Umbilical cord (tissue), 2 donors: ENCODE measurements around the gene ATP13A2. TPM values are rescaled to one million over a fixed set of nuclear protein-coding genes. Genes with fewer than 3 reads are reported as not detected.

Source experiments
- DNase-seq: peaks from one replicate; pipeline ENCODE4 v3.0.0-alpha.2; 2015; ENCODE audit warnings: low spot score
- total RNA-seq: library from RNA; depleted of rRNA; stranded (reverse); fragments of >200 nt; gene quantifications from one replicate; pipeline ENCODE4 v1.2.3, GENCODE V29; 2014; ENCODE audit warnings: low replicate concordance; ENCODE audit not compliant: insufficient read depth

Gene ATP13A2
- 33.9 TPM for total RNA-seq

- DNase-seq = peak; percentile 84
Observed at GRCh38 chr1:17011439-17012307, at the start of gene ATP13A2. ATP13A2 (minus strand) TSS chr1:17011928; CDS start chr1:17011738, 190 bp downstream.

- DNase-seq = no peak
Observed at GRCh38 chr1:17061486-17061885, 49.8 kb upstream of the ATP13A2 start.

GRCh38 chr1:17060306-17060749, 48.6 kb upstream of the ATP13A2 start:
- no peak for DNase-seq

- peak; percentile 74 for DNase-seq
Observed at GRCh38 chr1:17059391-17060305, 47.9 kb upstream of the ATP13A2 start.

- DNase-seq = peak; percentile 53
Observed at GRCh38 chr1:17056551-17056950, 44.8 kb upstream of the ATP13A2 start.

GRCh38 chr1:17055801-17056200, 44.1 kb upstream of the ATP13A2 start:
- no peak for DNase-seq

GRCh38 chr1:17053685-17054410, 42.1 kb upstream of the ATP13A2 start, which contains the start of gene SDHB:
SDHB (minus strand) TSS chr1:17054032; CDS start chr1:17054019, 13 bp downstream.
- peak; percentile 99 for DNase-seq

GRCh38 chr1:17053086-17053684, 41.5 kb upstream of the ATP13A2 start:
- no peak for DNase-seq

GRCh38 chr1:17052641-17053040, 40.9 kb upstream of the ATP13A2 start:
- no peak for DNase-seq

GRCh38 chr1:17052038-17052437, 40.3 kb upstream of the ATP13A2 start:
- DNase-seq = no peak

GRCh38 chr1:17047924-17048323, 36.2 kb upstream of the ATP13A2 start:
- DNase-seq = no peak

- DNase-seq = no peak
Observed at GRCh38 chr1:17046334-17046657, 34.6 kb upstream of the ATP13A2 start.

- peak; percentile 70 for DNase-seq
Observed at GRCh38 chr1:17045634-17046333, 34.1 kb upstream of the ATP13A2 start.

GRCh38 chr1:17045150-17045549, 33.4 kb upstream of the ATP13A2 start:
- peak; percentile 26 for DNase-seq

GRCh38 chr1:17043676-17044075, 31.9 kb upstream of the ATP13A2 start:
- no peak for DNase-seq

- no peak for DNase-seq
Observed at GRCh38 chr1:17040135-17040534, 28.4 kb upstream of the ATP13A2 start.

- no peak for DNase-seq
Observed at GRCh38 chr1:17039522-17039921, 27.8 kb upstream of the ATP13A2 start.

GRCh38 chr1:17033481-17033880, 21.8 kb upstream of the ATP13A2 start:
- DNase-seq = no peak

GRCh38 chr1:17032741-17033140, 21.0 kb upstream of the ATP13A2 start:
- DNase-seq = no peak

GRCh38 chr1:17031436-17031835, 19.7 kb upstream of the ATP13A2 start:
- DNase-seq = no peak

- DNase-seq = no peak
Observed at GRCh38 chr1:17030206-17030605, 18.5 kb upstream of the ATP13A2 start.
